Activated CD8-positive, alpha-beta T cell treated with anti-CD3 and anti-CD28 coated beads for 36 hours (primary cell): Measurements from ENCODE around the gene POLA1. TPM values are rescaled to one million over a fixed set of nuclear protein-coding genes. Genes with fewer than 3 reads are reported as not detected.

Experiments used
- ATAC-seq: fragments of 200-7000 bp; cut with Tn5 transposase; one replicate; pipeline ENCODE4 v1.10.0; 2021; ENCODE audit warnings: mild to moderate bottlenecking, moderate library complexity
- CTCF ChIA-PET: fragments of 350-600 bp; sonication (Branson Sonifier 250); formaldehyde crosslinking; loops from one replicate; lab custom pipeline; 2021; ENCODE audit warnings: antibody characterized with exemption; lab: Charles Lee
- POLR2A ChIA-PET: fragments of 350-600 bp; sonication (Branson Sonifier 250); formaldehyde crosslinking; loops from one replicate; lab custom pipeline; 2021; ENCODE audit warnings: antibody characterized with exemption; lab: Charles Lee
- DNase-seq: peaks from one replicate; pipeline ENCODE4 v3.0.0-alpha.2; 2020
- H3K27ac Mint-ChIP-seq: one replicate; pipeline ENCODE4 v1.8.0; 2021; ENCODE audit warnings: mild to moderate bottlenecking, mixed read lengths
- H3K27me3 Mint-ChIP-seq: one replicate; pipeline ENCODE4 v1.8.0; 2021; ENCODE audit warnings: mixed read lengths
- H3K36me3 Mint-ChIP-seq: one replicate; pipeline ENCODE4 v1.8.0; 2021; ENCODE audit warnings: low read depth, mixed read lengths
- H3K4me1 Mint-ChIP-seq: one replicate; pipeline ENCODE4 v1.8.0; 2021; ENCODE audit warnings: low read depth, mixed read lengths
- H3K4me3 Mint-ChIP-seq: one replicate; pipeline ENCODE4 v1.8.0; 2021; ENCODE audit warnings: mild to moderate bottlenecking, moderate library complexity, mixed read lengths
- H3K9me3 Mint-ChIP-seq: one replicate; pipeline ENCODE4 v1.8.0; 2021; ENCODE audit warnings: mixed read lengths
- intact Hi-C: fragments of 100-400 bp; cut with micrococcal nuclease; formaldehyde crosslinking; loops from one replicate; pipeline ENCODE4 v1.10.0; 2022
- total RNA-seq, 2 experiments: library from RNA; stranded (reverse); gene quantifications; one replicate each; pipeline ENCODE4 v1.2.3, GENCODE V29; 2021
- TF ChIP-seq, protein P1 (sequence below): fragments of 200-600 bp; IDR thresholded peaks from one replicate; pipeline ENCODE4 v1.8.0; 2022; ENCODE audit warnings: antibody characterized with exemption, mild to moderate bottlenecking

POLA1 gene, protein sequence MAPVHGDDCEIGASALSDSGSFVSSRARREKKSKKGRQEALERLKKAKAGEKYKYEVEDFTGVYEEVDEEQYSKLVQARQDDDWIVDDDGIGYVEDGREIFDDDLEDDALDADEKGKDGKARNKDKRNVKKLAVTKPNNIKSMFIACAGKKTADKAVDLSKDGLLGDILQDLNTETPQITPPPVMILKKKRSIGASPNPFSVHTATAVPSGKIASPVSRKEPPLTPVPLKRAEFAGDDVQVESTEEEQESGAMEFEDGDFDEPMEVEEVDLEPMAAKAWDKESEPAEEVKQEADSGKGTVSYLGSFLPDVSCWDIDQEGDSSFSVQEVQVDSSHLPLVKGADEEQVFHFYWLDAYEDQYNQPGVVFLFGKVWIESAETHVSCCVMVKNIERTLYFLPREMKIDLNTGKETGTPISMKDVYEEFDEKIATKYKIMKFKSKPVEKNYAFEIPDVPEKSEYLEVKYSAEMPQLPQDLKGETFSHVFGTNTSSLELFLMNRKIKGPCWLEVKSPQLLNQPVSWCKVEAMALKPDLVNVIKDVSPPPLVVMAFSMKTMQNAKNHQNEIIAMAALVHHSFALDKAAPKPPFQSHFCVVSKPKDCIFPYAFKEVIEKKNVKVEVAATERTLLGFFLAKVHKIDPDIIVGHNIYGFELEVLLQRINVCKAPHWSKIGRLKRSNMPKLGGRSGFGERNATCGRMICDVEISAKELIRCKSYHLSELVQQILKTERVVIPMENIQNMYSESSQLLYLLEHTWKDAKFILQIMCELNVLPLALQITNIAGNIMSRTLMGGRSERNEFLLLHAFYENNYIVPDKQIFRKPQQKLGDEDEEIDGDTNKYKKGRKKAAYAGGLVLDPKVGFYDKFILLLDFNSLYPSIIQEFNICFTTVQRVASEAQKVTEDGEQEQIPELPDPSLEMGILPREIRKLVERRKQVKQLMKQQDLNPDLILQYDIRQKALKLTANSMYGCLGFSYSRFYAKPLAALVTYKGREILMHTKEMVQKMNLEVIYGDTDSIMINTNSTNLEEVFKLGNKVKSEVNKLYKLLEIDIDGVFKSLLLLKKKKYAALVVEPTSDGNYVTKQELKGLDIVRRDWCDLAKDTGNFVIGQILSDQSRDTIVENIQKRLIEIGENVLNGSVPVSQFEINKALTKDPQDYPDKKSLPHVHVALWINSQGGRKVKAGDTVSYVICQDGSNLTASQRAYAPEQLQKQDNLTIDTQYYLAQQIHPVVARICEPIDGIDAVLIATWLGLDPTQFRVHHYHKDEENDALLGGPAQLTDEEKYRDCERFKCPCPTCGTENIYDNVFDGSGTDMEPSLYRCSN (N-terminal part only)
- 10 to 100 TPM; 41.4 to 42.9 TPM for total RNA-seq

DNA sequence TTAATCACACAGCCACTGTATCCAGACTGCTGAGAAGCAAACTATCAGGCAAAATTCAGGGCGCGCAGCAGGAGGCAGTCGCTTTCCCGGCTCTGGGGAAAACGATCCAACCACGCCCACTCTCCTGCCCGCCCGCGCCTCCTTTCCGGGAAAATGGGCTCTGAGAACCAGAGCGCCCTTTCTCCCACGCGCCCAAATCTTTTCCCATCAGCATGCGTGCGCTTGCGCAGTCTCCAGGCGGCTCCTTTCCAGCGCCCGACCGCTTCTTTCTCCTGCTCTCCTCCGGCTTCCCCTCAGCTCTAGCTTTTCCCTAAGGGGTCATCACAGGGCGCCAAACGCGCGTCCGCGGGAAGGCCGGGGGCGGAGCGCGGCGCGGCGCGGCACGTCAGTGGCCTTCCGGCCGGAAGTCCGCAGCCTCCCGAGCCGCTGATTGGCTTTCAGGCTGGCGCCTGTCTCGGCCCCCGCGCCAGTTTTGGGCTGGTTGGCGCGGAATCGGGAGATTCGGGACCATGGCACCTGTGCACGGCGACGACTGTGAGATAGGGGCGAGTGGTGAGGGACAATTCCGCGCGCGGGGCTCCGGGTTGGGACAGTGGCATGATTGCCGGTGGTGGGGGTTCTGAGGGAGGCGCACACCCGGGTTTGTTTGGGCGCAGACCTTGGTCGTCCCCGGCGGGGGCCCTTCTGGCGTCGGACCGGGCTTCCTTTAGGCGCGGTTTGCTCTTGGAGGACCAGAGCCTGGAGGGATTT is at the start of gene POLA1:
Gene POLA1, plus strand, starts transcription at position 466 of the 750 bp plus-strand sequence. Its CDS starts 44 bp downstream, at position 510.
- ChIA-PET POLR2A (interaction anchor here (1.8 kb wide), 1 partner anchor 9 kb away, joined by 4 read pairs; no protein-coding TSS in a partner anchor), CTCF (no interaction called here)
- intact Hi-C loops = no loop called here
- peak; percentile 95 for ATAC-seq
- Mint-ChIP-seq H3K4me1 (peaks cover 26% of the 10 kb centered on the region), H3K27ac (peak within 1 kb of the TSS; percentile 92), H3K9me3 (no peaks in the 10 kb centered on the region), H3K36me3 (peaks cover 15% of the 10 kb centered on the region), H3K27me3 (no peaks in the 10 kb centered on the region), H3K4me3 (peak within 1 kb of the TSS; percentile 86)
- TF ChIP-seq, protein P1, sequence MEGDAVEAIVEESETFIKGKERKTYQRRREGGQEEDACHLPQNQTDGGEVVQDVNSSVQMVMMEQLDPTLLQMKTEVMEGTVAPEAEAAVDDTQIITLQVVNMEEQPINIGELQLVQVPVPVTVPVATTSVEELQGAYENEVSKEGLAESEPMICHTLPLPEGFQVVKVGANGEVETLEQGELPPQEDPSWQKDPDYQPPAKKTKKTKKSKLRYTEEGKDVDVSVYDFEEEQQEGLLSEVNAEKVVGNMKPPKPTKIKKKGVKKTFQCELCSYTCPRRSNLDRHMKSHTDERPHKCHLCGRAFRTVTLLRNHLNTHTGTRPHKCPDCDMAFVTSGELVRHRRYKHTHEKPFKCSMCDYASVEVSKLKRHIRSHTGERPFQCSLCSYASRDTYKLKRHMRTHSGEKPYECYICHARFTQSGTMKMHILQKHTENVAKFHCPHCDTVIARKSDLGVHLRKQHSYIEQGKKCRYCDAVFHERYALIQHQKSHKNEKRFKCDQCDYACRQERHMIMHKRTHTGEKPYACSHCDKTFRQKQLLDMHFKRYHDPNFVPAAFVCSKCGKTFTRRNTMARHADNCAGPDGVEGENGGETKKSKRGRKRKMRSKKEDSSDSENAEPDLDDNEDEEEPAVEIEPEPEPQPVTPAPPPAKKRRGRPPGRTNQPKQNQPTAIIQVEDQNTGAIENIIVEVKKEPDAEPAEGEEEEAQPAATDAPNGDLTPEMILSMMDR = no peak
- DNase-seq = peak; percentile 85

DNA sequence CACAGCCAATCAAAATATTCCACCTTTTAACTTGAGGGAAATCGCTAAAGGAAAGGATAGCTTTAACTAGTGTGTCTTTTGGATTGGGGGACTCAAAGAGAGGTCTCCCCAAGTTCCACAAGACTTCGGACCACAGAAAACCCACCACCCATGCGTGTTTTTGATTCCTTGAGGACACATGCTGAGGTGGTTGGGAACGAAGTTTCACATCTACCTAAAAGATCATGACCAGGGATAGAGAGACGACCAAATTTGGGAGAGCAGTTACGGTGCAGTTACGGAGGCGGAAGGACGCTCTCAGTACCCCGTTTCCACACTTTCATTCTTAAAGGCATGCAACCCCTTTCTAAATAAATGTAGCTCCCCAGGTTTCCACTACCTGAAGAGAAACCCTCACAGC is 47.7 kb upstream of the POLA1 start:
- ATAC-seq (no peak), DNase-seq (no peak)
- Mint-ChIP-seq H3K36me3 (no peaks in the 10 kb centered on the region), H3K4me1 (peaks cover 16% of the 10 kb centered on the region), H3K27ac (no peak overlapping the region), H3K27me3 (peaks cover 14% of the 10 kb centered on the region), H3K9me3 (no peaks in the 10 kb centered on the region), H3K4me3 (no peak overlapping the region)
- intact Hi-C loops = no loop called here
- TF ChIP-seq, protein P1 = no peak
- ChIA-PET POLR2A (no interaction called here), CTCF (no interaction called here)

DNA sequence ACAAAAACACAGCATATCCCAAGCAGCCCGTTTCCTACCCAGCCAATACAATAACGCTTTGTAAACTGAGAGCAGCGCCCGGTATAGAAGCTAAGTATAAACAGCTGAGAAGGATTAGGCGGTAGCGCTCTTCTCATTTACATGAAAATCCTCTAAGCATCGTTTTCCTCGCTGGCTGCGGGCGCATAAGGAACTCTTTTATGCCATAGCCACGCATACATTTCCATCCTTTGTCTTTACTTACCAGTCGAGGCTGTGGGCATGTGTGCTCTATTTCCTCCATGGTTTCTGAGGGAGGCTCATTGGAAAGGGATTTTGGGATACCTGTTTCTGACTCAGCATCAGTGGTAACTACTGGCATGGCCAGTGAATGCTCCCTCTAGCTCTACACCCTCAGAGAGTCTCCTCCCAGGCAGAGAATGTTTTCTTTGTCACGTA is 47.0 kb upstream of the POLA1 start:
- Mint-ChIP-seq H3K36me3 (no peaks in the 10 kb centered on the region), H3K27me3 (peaks cover 14% of the 10 kb centered on the region), H3K9me3 (no peaks in the 10 kb centered on the region), H3K4me3 (peak overlapping the region; percentile 67), H3K4me1 (peaks cover 16% of the 10 kb centered on the region), H3K27ac (no peak overlapping the region)
- DNase-seq (no peak), ATAC-seq (peak; percentile 26)
- intact Hi-C loops = no loop called here
- ChIA-PET CTCF (no interaction called here), POLR2A (no interaction called here)
- TF ChIP-seq, protein P1 = no peak

DNA sequence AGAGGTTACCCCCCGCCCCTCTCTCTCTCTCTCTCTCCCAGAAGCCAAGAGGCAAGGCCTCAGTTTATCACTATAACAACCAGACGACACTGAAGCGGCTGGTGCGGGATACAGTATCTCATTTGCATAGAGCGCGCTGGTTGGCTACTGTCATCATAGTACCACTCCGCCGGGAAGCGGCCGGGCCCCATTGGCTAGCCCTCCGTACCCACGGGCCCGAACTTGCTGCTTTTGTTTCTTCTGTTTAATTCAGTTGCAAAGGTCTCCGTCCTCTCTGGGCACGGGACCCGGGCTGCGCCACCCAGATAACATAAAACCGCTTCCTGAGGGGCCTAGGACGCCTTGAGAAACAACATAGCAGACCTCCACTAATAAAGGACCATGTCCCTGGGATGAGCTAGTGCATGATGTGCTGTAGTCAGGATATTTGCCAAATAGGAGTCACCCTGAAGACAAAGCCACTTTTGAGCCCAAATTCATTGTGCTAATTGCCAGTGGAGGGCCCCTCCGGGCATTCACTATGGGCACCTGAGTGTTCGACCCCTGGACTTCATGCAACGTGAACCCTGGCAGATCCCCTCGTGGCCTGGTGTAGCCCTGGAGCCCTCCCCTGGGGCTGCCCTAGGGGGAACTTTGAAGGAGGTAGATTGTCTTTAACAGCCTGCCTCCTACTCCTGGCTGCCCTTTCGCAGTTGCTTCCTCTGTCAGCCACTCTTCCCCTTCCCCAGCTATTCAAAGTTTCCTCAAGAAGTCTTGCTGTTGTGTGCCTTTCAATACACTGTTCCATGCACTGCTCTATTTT is 46.3 kb upstream of the POLA1 start, which contains the start of gene PCYT1B:
Gene PCYT1B, minus strand, starts transcription at position 91 of the 802 bp plus-strand sequence. CDS start 242 bp downstream, outside the sequence.
- Mint-ChIP-seq H3K27ac (no peak within 1 kb of the TSS), H3K4me3 (peak within 1 kb of the TSS; percentile 67), H3K27me3 (peaks cover 14% of the 10 kb centered on the region), H3K4me1 (peaks cover 16% of the 10 kb centered on the region), H3K9me3 (no peaks in the 10 kb centered on the region), H3K36me3 (no peaks in the 10 kb centered on the region)
- CTCF ChIA-PET = no interaction called here
- POLR2A ChIA-PET = no interaction called here
- intact Hi-C loops = no loop called here
- ATAC-seq = peak; percentile 99
- peak; percentile 78 for DNase-seq
- TF ChIP-seq, protein P1 = no peak
